Skin of body (tissue), 2 donors: ENCODE measurements around the gene KCNK1. TPM values are rescaled to one million over a fixed set of nuclear protein-coding genes. Genes with fewer than 3 reads are reported as not detected.

Experiments
- DNase-seq: peaks from one replicate; lab custom pipeline; 2025; lab: John Stamatoyannopoulos, UW
- total RNA-seq: library from RNA; depleted of rRNA; stranded (reverse); fragments of >200 nt; gene quantifications from one replicate; pipeline ENCODE4 v1.2.3, GENCODE V29; 2014

Gene KCNK1
- total RNA-seq, 1 donor from 2014 or later, result 3.8 TPM

DNA sequence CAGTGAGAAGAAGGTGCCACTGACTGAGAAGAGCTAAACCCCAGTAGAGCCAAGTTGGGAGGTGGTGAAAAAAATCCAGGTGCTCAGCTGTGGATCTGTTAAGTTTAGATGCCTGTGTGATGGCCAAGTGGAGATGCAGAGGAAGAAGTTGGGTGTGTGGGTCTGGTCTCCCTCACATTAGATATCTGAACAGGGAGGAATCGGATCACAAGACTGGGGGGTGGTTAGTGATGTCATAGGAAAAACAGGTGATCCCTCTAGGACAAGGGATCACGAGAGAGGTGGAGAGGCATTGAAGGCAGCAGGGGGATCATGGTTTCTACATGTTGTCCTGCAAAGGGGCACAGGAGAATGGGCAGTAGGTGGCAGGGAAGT is 22.6 kb downstream of the KCNK1 start:
- no peak for DNase-seq

GRCh38 chr1:233638513-233638912 is 24.6 kb downstream of the KCNK1 start:
- no peak for DNase-seq

DNA sequence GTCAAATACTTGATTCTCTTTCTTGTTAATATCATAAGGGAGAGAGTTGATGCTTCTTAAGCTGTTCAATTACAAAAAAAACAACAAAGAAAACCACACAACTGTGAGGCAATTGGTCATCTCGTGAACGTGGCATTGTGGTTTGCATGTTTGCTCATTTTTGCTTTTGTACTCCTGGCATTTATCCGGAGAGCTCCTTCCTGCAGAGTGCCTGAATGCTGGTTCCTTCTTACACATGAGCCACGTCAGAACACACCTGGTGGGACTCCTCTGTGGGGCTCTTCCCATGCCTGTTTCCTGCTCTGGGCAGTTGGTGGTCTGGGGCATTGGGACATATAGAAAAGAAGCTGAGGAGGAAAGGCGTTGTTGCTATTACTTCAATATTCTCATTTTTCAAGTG is 25.7 kb downstream of the KCNK1 start:
- no peak for DNase-seq

DNA sequence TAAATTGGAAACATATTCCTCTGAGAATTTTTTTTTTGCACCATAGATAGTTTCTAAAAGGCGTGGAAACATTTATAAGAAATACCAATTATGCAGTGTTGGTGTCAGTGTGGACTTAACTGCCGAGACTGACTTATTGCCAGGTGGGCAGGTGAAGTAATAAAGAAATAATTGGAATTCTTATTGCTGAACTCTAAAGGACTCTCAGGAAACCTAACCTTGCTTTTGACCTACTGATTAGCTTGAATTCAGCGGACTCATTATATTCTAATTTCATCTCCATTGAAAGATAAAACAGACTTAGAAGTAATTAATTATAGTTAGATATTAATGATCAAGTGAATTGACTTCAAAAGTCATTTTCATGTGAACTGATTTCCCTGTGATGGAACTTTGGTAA is 26.3 kb downstream of the KCNK1 start:
- DNase-seq, result no peak

- DNase-seq, result no peak
Observed at GRCh38 chr1:233641029-233641428, 27.1 kb downstream of the KCNK1 start.

DNA sequence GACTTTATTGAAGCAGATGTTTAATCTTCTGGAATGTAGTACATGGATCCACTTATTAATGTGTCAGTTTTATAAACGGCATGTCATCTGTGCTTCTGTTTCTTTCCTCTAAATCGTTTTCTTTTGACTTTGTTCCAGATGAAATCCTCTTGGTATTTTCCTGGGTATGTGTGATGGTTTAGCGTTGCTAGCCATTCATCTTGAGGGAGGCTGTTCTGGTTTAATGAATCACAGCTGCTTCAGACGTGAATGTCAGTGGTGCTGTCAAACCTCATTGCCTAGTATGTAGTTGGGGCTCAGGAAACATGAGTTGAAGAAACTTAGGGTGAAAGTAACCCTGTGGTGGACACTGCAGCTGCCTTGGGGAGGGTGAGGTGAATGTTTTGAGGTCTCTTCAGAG is 33.2 kb downstream of the KCNK1 start:
- DNase-seq, result peak; percentile 78

DNA sequence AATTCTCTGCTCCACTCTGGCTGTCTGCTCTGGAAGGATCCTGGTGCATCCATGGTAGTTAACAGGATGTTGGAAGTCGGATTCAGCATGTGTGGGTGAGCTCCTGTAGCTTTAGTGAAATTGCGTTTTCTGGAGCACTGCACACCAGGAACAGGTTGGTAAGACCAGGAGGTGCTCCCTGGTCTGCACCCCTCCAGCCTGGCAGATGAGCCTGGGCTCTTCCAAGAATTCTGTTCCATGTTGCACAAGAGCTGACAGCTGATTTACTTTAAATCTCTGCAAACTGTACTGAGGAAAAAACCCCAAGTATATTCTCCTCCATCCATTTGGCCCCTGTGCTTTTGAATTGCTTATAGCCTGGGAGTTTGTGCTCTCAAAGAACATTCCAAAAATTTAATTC is 33.7 kb downstream of the KCNK1 start:
- no peak for DNase-seq

DNA sequence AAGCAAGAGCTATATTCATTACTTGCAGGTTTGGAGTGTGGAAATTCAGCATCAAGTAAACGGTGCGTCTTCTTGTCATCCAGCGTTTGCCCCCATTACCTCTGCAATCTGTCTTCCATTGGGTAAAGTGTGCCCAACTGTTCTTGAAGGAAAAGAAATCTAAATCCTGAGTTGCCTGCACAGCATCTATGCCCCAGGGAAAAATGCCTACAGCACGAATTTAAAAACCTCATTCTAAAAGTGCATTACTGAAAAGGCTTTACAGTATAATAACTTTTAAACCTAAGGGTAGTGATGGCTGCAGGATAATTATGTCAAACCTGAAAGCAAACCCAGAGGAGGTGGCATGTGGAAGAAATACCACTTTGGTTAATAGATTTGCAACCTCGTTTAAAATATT is 37.2 kb downstream of the KCNK1 start:
- DNase-seq, result no peak

- no peak for DNase-seq
Observed at GRCh38 chr1:233651563-233652233, 37.8 kb downstream of the KCNK1 start.

DNA sequence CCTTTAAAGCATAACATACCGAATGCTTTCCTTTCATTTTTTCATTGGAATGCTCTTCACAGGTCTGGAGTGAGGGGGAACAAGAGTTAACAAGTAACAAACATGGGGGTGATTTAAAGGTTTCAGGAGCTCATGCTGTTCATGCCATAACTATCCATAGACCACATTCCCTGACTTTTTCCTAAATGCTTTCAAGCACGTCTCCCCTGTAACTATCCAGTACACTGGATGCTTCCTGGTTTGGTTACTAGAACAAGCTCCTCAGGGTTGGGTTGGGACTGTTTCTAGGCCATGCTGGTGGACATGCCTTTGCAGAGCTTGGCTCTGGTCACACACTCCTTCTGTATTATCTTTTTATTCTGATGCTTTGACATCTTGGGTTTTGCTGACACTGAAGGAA is 38.6 kb downstream of the KCNK1 start:
- no peak for DNase-seq

DNA sequence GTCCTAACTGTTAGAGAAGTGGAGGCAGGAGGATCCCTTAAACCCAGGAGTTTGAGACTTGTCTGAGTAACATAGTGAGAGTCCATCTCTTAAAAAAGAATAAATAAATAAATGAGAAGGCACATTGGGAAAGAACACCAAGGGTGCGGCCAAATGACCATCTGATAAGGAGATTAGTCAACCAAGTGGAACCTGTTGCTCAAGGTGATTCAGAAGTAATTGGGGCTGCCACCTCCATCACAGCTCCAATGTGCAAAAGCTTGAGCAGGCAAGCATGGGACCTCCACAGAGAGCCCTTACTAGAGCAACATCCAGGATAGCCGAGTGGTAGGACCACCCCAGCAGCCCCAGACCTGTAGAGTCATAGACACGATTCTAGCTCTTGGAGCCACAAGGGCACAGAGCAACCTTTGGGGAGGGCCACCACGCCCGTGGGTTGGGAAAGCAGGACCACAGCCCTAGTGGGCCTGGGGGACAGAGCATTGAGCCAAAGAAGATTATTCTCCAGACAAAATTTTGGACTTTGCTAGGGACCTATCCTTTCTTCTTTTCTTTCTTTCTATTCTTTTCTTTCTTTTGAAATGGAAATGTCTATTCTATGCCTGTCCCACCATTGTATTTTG is 40.9 kb downstream of the KCNK1 start:
- DNase-seq, result no peak

- DNase-seq, result no peak
Observed at GRCh38 chr1:233655301-233655740, 41.4 kb downstream of the KCNK1 start.

DNA sequence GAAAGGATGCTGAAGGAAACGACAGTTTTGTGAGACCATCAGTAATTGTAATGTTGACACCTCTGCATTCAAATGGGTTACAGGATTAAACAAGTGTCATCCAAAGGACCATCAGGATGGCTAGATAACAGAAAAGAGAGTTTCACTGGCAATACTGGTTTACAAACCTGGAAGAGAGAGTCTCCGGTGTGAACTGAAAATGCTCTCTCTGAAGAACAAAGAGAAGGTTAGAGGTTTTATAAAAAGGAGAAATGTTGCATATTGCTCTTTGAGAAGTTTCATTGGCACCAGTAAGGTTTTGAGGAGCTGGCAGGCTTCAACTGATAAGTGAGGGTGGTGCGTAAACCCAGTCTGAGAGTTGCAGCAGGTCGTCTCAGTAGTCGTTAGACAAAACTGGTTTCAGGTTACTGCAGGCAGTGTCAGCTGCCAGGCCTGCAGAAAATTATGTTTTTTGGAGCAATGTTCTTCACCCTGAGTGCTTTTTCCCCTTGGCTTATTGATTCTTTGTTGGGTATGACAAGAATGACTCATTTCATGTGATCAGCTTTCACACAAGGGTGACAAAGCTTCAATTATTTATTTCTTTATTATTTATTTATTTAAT is 42.2 kb downstream of the KCNK1 start:
- no peak for DNase-seq

DNA sequence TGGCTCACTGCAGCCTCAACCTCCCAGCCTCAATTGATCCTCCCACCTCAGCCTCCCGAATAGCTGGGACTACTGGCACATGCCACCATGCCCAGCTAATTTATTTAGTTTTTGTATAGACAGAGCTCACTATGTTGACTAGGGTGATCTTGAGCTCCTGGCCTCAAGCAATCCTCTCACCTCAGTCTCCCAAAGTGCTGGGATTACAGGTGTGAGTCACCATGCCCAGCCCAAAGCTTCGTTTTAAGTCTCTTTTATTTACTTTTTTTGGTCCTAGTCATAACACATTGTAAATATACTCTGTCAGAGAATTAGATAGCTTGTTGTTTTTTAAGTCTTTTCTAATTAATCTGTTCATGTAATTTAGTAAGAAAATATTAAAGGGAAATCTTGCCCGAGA is 42.8 kb downstream of the KCNK1 start:
- DNase-seq, result no peak

- DNase-seq, result no peak
Observed at GRCh38 chr1:233657466-233657865, 43.6 kb downstream of the KCNK1 start.

DNA sequence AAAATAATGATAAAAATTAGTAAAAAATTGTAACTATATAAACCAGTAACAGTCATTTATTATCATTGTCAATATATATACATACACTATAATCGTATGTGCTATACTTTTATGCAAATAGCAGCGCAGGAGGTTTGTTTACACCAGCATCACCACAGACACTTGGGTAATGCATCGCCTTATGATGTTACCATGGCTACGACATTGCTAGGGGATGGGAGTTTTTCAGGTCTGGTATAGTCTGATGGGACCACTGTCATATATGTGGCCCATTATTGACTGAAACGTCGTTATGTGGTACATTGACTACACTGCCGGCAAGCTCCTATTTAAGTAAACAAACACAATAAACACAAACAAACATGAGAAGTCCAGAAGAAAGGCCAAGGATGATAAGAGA is 45.6 kb downstream of the KCNK1 start:
- DNase-seq, result no peak

DNA sequence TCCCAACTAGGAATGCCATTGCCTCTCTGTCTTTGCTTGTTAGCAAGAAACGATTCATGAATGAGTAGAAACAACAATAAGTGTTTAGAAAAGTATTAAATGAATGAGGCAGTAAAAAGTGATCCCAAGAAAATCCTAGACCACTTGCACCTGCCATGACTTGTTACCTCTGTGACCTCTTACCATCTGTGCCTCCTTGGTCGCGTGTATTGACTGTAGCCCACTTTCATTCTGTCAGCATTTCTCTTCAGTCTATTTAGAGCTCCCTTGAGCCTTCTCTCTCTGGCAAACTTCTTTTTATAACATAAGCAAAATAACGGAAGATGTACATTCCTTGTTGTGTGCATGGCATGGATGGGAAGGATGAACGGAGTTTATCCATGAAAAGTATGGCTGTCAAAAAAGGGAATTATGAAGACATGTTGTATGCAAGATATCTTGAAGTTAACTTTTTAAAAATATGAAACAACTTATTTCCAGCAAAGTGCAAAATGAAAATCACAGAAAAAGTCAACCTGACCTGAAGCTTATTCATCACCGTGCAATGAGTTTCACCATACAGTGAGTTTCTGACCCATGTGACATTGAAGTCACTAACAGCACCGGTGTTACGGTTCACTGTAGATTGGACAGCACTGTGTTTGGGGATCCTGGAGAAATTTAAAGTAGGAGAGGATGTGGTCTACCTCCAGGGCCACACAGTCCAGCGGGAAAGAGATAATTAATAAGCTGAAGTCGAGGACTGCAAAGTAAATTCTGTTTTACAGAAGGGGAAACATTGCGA is 47.7 kb downstream of the KCNK1 start:
- no peak for DNase-seq

DNA sequence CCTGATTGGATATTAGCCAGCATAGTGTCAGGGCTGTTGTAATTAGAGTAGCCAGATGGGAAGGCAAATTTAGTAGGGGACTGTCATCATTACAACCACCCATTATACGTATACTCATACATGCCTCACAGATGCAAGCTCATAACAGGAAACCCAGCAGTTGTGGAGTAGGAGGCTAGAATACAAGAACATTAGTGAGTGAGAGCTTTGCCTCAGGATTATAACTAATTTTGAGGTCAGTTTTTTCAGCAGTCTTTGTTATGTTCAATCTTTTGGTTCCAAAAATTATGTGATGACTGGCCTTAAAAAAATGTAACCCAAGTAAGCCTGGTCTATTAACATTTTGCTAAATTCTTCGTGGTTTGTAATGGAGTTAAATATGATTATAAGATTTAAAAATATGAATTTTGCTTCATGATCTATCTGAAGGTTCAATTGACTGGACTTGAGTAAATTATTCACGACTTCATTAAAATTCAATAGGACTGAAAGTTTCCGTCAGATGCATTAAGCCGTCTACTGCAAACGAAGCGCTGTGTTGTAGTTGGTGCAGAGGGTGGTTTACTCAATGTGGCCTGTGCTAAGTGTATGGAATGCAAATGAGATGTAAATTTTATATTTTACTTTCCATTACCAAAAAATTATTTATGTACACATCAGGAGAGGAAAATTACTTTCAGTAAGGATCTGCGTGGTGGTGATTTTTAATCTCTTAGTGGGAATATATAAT is 48.8 kb downstream of the KCNK1 start:
- no peak for DNase-seq

DNA sequence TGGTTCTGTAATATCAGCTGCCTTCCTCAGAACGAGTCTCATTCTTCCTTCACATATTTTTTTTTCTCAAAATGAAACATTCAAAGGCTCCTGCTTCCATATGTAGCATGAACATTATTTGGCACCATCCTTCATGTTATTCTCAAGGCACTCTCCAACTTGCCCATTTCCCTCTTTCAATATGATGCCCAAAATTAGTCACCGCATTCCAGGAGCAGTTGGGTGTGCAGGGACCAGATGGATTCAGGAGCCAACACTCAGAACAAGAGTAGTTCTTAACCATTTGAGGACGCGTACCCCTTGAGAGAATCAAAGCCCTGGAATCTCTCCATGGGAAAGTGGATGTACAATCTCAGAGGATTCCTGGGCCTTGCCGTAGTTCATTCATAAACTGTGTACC is 50.3 kb downstream of the KCNK1 start:
- DNase-seq, result no peak

DNA sequence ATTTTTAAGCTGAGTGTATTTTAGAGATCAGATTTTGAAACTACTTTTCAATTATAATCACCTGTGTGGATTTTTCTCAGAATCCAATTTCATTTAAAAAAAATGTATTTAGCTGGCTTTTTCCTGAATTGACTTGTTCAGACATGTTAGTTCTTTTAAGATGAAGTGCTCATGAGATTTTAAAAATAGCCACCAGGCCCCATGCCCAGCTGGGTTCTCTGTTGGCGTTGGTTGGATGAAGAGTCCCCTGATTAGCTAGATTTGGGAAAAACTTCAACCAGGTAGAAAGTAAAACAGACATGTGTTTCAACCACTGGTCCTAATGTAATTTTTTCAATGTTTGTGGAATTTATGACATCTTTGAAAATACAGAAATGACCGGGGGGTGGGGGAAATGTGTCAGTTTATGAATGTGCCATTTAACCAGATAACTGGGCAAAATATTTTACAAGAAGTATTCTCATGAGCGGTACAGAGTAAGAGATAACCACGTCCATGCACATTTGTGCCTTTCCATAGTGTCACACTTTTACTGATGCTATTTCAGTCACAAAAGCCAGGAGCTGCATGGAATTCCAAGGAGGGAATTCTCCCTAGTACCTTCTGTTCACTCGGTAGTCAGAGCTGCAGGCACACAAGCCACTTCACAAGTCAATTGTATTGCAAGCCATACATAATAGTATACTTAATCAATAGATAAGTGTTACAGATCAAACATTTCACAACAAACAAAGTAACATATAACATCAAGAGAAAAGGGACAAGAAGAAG is 51.1 kb downstream of the KCNK1 start:
- DNase-seq, result no peak
